Mesodermal cell (in vitro differentiated cells): ENCODE data around the gene C11orf86.

Source experiments
- H3K27ac ChIP-seq: 2 replicates; pipeline ENCODE4 v1.7.0; 2013; ENCODE audit warnings: mild to moderate bottlenecking, low read depth, low read length, moderate library complexity; ENCODE audit not compliant: severe bottlenecking
- H3K36me3 ChIP-seq: 2 replicates; pipeline ENCODE4 v1.7.1; 2013; ENCODE audit warnings: mild to moderate bottlenecking, low read length, moderate library complexity; ENCODE audit not compliant: control insufficient read depth, insufficient read depth
- H3K4me1 ChIP-seq: one replicate; pipeline ENCODE4 v1.7.1; 2013; ENCODE audit warnings: mild to moderate bottlenecking, low read length; ENCODE audit not compliant: insufficient read depth, control insufficient read depth, poor library complexity, severe bottlenecking
- H3K4me3 ChIP-seq: 2 replicates; pipeline ENCODE4 v1.7.0; 2013; ENCODE audit warnings: low read length, control low read depth, mild to moderate bottlenecking; ENCODE audit not compliant: insufficient read depth, poor library complexity, severe bottlenecking; ENCODE audit errors: extremely low read depth
- H3K9me3 ChIP-seq: 2 replicates; pipeline ENCODE4 v1.7.1; 2013; ENCODE audit warnings: mild to moderate bottlenecking, low read length, moderate library complexity; ENCODE audit not compliant: control insufficient read depth
- WGBS, 2 experiments: methylation state at CpG; one replicate each; pipeline ENCODE4 v1.1.5; 2013; ENCODE audit warnings: missing lambda C conversion rate in 2 of 2; ENCODE audit not compliant: insufficient coverage in 2 of 2; 5-methylcytosine and 5-hydroxymethylcytosine counted together

Gene C11orf86

DNA sequence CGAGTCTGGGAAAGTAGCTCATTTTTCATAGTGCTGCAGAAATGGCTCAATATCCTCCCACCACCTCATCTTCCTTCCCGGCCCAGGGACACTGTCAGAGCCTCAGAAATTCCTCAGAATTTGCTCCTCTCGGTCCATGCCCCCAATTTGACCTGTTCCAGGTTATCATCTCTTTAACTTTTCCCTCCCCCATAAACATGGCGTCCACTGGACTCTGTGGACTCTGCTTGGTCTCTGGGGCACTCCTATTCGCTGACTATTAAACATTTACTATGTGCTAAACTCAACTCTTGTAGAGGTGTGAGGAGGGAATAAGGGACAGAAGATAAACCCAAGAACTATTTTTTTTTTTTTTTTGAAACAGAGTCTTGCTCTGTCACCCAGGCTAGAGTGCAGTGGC, 8.8 kb upstream of the C11orf86 start:
- H3K36me3 ChIP-seq: no peaks in the 10 kb centered on the region
- peaks cover 6% of the 10 kb centered on the region for H3K9me3 ChIP-seq
- no peak overlapping the region for H3K4me3 ChIP-seq
- 98 to 100% methylated on average over 1 to 4 of the region's 5 CpGs for WGBS, 2 experiments
- H3K27ac ChIP-seq: no peak overlapping the region
- H3K4me1 ChIP-seq: peaks cover 5% of the 10 kb centered on the region

DNA sequence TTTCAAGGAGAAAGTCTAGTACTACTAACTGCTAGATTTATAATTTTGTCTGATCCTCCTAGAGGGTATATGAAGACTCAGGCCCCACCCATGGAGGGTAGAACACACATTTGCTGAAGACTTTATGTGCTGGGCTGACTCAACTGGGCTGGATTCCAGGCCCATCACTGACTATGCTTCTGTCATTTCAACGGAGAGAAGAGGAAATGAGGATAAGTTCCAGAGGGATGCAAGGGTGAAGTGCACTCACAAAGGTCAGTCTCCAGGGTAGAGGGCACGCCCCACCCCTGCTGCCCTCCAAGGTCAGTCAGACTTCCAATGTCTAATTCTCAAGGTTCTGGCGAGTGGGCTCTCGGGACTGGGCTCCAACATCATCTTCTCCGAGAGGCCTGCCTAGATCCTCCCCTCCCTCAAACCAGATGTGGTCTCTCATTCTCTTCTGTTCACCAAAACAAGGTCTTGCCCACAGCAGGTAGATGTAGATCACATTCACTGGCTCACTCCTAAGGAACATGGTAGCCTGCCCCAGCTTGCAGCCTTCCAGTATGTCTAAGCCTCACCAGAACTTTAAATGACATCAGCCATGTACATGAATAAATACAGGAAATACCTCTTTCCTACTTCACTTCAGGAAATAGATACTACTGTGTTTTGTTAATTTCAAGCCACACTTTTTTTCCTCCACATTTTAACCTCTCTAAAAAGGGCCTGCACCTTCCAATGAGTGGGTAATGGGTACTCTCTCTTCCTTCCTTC, 7.3 kb upstream of the C11orf86 start:
- 85 to 91% methylated on average over 4 to 5 of the region's 5 CpGs for WGBS, 2 experiments

DNA sequence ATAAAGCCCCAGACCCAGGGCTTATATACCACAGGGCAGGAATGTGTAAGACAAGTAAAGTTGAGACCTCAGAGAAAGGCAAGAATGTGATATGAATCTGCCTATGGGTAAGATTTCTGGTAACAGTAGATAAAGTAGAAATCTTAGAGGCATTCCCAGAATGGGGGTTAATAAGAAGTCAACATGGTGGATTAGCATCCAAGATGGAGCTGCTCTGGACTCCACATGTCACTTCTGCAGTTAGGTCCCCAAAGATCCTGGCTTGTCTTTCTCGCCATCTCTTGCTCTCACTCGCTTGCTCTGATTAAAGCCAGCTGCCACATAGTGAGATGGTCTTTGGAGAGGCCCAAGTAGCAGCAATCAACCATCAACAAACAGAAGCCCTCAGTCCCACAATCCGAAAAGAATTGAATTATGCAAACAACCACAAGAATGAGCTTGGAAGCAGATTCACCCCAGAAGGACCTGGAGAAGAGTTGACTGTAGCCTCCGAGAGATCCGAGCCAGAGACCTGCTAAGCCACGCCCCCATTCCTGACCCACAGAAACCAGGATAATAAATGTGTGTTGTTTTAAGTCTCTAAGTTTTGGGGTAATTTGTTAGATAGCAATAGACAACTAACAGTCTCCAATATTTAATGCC, 5.4 kb upstream of the C11orf86 start:
- 67 to 100% methylated on average over 1 of the region's 6 CpGs for WGBS, 2 experiments

More for the DNA sequence above, 7.3 kb upstream of the C11orf86 start:
- Histone ChIP-seq H3K27ac (no peak overlapping the region), H3K4me3 (no peak overlapping the region), H3K9me3 (peaks cover 6% of the 10 kb centered on the region), H3K4me1 (peaks cover 8% of the 10 kb centered on the region), H3K36me3 (no peaks in the 10 kb centered on the region)

DNA sequence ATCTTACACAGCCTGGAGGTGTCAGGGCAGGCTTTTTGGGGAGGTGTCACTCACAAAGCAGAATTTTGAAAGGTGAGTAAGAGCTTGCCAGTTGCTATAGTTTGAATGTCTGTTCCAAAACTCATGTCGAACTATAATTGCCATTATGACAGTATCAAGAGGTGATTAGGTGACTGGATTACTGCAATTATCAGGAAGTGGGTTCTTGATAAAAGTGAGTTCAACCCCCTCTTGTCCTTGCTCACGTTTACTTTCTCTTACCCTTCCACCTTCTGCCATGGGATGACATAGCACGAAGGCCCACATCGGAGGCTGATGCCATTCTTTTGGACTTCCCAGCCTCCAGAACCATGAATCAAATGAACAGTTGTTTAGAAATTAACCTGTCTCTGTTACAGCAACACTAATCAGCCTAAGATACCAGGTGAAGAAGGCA, 4.7 kb upstream of the C11orf86 start:
- Histone ChIP-seq H3K4me1 (peaks cover 8% of the 10 kb centered on the region), H3K36me3 (no peaks in the 10 kb centered on the region), H3K4me3 (no peak overlapping the region), H3K9me3 (peaks cover 6% of the 10 kb centered on the region), H3K27ac (peak overlapping the region; percentile 56)
- 94 to 96% methylated on average over 4 of the region's 4 CpGs for WGBS, 2 experiments

More for the DNA sequence above, 5.4 kb upstream of the C11orf86 start:
- Histone ChIP-seq H3K27ac (no peak overlapping the region), H3K4me3 (no peak overlapping the region), H3K36me3 (no peaks in the 10 kb centered on the region), H3K4me1 (peaks cover 8% of the 10 kb centered on the region), H3K9me3 (peaks cover 6% of the 10 kb centered on the region)

DNA sequence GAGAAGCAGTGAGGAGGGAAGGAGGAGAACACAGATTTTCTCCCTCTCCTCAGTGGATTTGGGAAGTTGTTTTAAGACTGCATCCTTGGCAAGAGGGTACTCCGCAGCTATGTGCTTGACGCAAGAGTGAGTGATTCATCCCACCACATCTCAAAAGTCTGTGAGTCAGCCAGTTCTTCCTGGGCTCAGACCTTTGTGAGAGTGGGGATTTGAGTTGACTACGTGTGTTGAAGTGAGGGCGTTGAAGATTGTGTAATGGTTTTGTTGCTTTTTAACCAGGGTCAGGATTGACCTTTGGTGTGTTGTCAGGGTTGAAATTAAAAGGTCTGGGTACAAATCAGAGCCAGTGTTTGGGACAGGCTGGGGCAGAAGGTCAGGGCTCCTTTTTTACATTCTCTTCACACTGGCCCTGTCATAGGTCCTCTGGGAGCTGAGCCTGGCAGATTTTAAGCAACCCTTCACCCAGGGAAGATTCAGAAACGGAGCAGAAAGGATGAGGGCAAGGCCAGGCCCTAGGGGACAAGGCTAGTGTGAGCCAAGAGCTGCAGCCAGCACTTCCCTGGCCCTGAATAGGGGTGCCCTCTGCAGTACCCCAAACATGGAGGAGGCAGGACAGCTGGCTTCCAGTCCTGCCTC, 4.2 kb upstream of the C11orf86 start:
- H3K9me3 ChIP-seq: peaks cover 6% of the 10 kb centered on the region
- peaks cover 8% of the 10 kb centered on the region for H3K4me1 ChIP-seq
- H3K27ac ChIP-seq: peak overlapping the region; percentile 56
- no peak overlapping the region for H3K4me3 ChIP-seq
- H3K36me3 ChIP-seq: no peaks in the 10 kb centered on the region
- 71 to 76% methylated on average over 3 of the region's 5 CpGs for WGBS, 2 experiments

DNA sequence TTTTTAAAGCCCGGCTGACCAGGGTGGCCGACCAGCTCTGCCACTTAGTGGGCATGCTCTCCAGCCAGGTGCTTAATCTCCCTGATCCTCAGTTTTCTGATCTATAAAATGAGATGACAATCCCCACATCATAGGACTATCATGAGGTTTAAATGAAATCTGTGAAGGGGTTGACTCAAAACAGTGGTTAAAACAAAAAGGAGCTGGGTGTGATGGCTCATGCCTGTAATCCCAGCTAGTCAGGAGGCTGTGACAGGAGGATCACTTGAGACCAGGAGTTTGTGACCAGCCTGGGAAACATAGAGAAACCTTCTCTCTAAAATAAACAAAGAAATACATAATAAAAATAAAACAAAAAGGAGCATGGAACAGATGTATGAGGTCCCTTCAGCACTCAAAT, 3.6 kb upstream of the C11orf86 start:
- Histone ChIP-seq H3K27ac (no peak overlapping the region), H3K36me3 (no peaks in the 10 kb centered on the region), H3K4me1 (peaks cover 8% of the 10 kb centered on the region), H3K4me3 (no peak overlapping the region), H3K9me3 (peaks cover 6% of the 10 kb centered on the region)
- WGBS, 2 experiments: 100% methylated on average over 1 of the region's 2 CpGs; no CpG with 5 or more reads in 1 of the 2 experiments

DNA sequence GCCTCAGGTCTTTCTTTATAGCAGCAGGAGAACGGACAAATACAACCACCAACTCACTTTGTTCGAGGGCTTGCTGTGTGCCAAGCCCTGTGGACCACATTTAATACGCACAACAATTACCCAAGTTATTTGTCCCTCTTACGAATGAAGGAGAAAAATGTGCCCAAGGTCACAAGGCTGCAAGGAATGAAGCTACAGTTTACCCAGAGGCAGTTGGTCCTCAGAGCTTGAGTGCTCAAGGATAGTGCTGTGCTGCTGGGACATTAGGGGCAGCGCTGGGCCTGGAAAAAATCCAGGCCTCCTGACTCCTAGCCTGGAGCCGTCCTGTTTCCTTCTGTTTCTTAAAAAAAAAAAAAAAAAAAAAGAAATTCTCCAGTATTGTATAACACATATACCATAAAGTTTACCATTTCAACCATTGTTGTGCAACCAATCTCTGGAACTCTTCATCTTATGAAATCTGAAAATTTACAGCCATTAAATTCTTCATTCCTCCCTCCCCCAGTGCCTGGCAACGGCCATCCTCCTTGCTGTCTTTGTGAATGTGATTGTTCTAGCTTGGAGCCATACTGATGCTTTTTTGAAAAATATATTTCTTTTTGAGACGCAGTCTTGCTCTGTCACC, 1.0 kb upstream of the C11orf86 start:
- Histone ChIP-seq H3K9me3 (peaks cover 6% of the 10 kb centered on the region), H3K27ac (no peak overlapping the region), H3K4me1 (peaks cover 8% of the 10 kb centered on the region), H3K4me3 (no peak overlapping the region), H3K36me3 (no peaks in the 10 kb centered on the region)
- WGBS, 2 experiments: 86 to 92% methylated on average over 3 to 4 of the region's 8 CpGs

DNA sequence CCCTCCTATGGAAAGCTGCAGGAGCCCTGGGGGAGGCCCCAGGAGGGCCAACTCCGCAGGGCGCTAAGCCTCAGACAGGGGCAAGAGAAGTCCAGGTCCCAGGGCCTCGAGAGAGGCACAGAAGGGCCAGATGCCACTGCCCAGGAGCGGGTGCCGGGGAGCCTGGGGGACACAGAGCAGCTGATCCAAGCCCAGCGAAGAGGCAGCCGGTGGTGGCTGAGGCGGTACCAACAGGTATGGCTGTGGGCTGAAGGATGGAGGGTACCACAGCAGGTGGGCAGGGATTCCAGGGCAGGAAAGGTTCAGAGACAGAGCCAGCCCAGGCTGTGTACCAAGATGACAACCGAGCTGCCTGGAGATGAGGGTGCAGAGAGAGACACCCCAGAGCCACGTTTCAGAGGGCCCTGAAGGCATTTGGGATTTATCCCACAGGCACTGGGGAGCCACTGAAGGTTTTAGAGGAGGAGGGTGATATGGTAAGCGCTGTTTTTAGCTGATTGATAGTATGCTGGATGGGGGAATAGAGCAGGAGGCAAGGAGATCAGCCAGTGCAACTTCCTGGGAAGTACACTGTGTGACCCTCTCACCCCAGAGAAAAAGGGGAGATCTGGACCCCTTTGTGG, 412 bp downstream of the C11orf86 start:
- H3K9me3 ChIP-seq: peaks cover 1% of the 10 kb centered on the region
- WGBS, 2 experiments: 72 to 78% methylated on average over 10 to 11 of the region's 11 CpGs
- no peak overlapping the region for H3K4me3 ChIP-seq
- H3K36me3 ChIP-seq: no peaks in the 10 kb centered on the region
- peaks cover 8% of the 10 kb centered on the region for H3K4me1 ChIP-seq
- no peak overlapping the region for H3K27ac ChIP-seq

DNA sequence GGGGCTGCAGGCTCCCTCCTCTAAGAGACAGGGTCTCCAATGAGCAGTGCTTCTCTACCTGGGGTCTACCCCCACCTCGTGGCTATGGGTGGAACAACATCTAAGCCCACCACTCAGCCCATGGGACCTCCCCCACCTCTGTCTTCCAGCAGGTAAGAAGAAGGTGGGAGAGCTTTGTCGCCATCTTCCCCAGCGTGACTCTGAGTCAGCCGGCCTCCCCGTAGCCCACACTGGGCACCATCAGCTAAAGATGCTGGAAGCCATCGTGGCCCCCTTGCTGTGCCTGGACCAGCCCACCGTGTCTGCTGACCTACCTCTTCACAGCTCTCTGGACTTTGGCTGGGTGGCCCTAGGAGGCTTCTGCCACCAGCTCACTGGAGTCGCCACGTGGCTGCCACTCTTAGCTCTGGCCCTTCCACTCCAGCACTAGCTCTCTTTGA, 944 bp downstream of the C11orf86 start:
- Histone ChIP-seq H3K27ac (no peak overlapping the region), H3K4me1 (peaks cover 6% of the 10 kb centered on the region), H3K36me3 (no peaks in the 10 kb centered on the region), H3K4me3 (no peak overlapping the region), H3K9me3 (no peaks in the 10 kb centered on the region)
- 29 to 45% methylated on average over 6 to 8 of the region's 9 CpGs for WGBS, 2 experiments

DNA sequence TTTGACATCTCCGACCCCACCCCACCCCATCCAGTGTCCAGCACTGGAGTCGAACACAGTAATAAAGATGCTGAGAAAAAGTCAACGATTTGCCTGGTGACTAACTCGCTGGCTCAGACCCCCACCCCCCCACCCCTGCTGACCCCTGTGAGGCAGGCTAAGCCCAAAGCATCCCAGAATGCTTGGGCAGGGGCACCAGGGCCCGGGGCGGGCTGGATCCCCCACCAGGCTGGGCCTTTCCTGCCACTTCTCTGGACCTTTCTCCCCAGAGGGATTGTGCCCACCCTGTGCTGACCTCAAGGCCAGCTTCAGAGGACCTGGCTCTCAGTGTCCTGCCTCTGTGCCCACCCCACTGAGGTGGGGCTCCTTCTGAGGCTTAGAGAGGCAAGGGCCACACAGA, 1.8 kb downstream of the C11orf86 start:
- no peaks in the 10 kb centered on the region for H3K36me3 ChIP-seq
- H3K4me3 ChIP-seq: no peak overlapping the region
- H3K27ac ChIP-seq: no peak overlapping the region
- WGBS, 2 experiments: 69% methylated on average over 2 of the region's 6 CpGs; no CpG with 5 or more reads in 1 of the 2 experiments
- H3K9me3 ChIP-seq: no peaks in the 10 kb centered on the region
- H3K4me1 ChIP-seq: no peaks in the 10 kb centered on the region
